Large intestine (tissue), 3 donors: ENCODE measurements around the gene IGFALS. TPM values are rescaled to one million over a fixed set of nuclear protein-coding genes. Genes with fewer than 3 reads are reported as not detected.
A peak's percentile ranks its signal among the peaks of the same experiment; 100 is the strongest.

Experiments used
- DNase-seq, 2 donors: peaks; one replicate each; pipeline versions ENCODE4 v3.0.0 to v3.0.0-alpha.2; 2013
- H3K27ac ChIP-seq: one replicate; pipeline ENCODE4 v1.5.1; 2013; ENCODE audit warnings: low read length
- H3K27me3 ChIP-seq: 2 replicates; pipeline ENCODE4 v1.6.1; 2013; ENCODE audit warnings: low read length; ENCODE audit not compliant: control insufficient read depth, insufficient read depth
- H3K36me3 ChIP-seq: 2 replicates; pipeline ENCODE4 v1.6.1; 2013; ENCODE audit warnings: low read length; ENCODE audit not compliant: control insufficient read depth, insufficient read depth
- H3K4me1 ChIP-seq: one replicate; pipeline ENCODE4 v1.6.1; 2013; ENCODE audit warnings: low read length; ENCODE audit not compliant: control insufficient read depth, insufficient read depth
- H3K4me3 ChIP-seq: one replicate; pipeline ENCODE4 v1.5.1; 2013; ENCODE audit warnings: low read length
- H3K9me3 ChIP-seq: one replicate; pipeline ENCODE4 v1.6.1; 2013; ENCODE audit warnings: mild to moderate bottlenecking, low read depth, low read length, moderate library complexity; ENCODE audit not compliant: control insufficient read depth
- WGBS: methylation state at CpG from one replicate; pipeline ENCODE4 v1.1.5; 2013; ENCODE audit warnings: low lambda C conversion rate; ENCODE audit not compliant: insufficient coverage; 5-methylcytosine and 5-hydroxymethylcytosine counted together
- polyA plus RNA-seq: library from polyadenylated mRNA; unstranded; fragments of 120-200 nt; gene quantifications from one replicate; pipeline ENCODE4 v1.2.1, GENCODE V29; 2013

IGFALS gene
- polyA plus RNA-seq, 1 donor, result 8.3 TPM

GRCh38 chr16:1825864-1826690 is 32.6 kb upstream of the IGFALS start:
- Histone ChIP-seq H3K27ac (peak overlapping the region; percentile 53), H3K36me3 (peaks cover 16% of the 10 kb centered on the region), H3K4me3 (peak overlapping the region; percentile 42), H3K27me3 (no peaks in the 10 kb centered on the region), H3K4me1 (peaks cover 16% of the 10 kb centered on the region), H3K9me3 (no peaks in the 10 kb centered on the region)
- no CpG with 5 or more reads among the region's 96 CpGs for WGBS
- DNase-seq, result peak; percentile 60 to 87

GRCh38 chr16:1825381-1825863 is 31.9 kb upstream of the IGFALS start:
- no peak for DNase-seq
- H3K36me3 ChIP-seq, result peaks cover 23% of the 10 kb centered on the region
- H3K4me1 ChIP-seq, result peaks cover 14% of the 10 kb centered on the region
- H3K4me3 ChIP-seq, result peak overlapping the region; percentile 42
- peak overlapping the region; percentile 53 for H3K27ac ChIP-seq
- H3K27me3 ChIP-seq, result no peaks in the 10 kb centered on the region
- WGBS, result no CpG with 5 or more reads among the region's 15 CpGs
- H3K9me3 ChIP-seq, result no peaks in the 10 kb centered on the region

GRCh38 chr16:1823821-1824220 is 30.3 kb upstream of the IGFALS start:
- DNase-seq, result peak; percentile 63 to 64
- no peak overlapping the region for H3K4me3 ChIP-seq
- H3K27ac ChIP-seq, result no peak overlapping the region
- peaks cover 39% of the 10 kb centered on the region for H3K36me3 ChIP-seq
- H3K4me1 ChIP-seq, result peaks cover 11% of the 10 kb centered on the region
- H3K9me3 ChIP-seq, result no peaks in the 10 kb centered on the region
- 100% methylated on average over 1 of the region's 9 CpGs for WGBS
- H3K27me3 ChIP-seq, result no peaks in the 10 kb centered on the region

- no peaks in the 10 kb centered on the region for H3K9me3 ChIP-seq
- no peak for DNase-seq
- H3K27ac ChIP-seq, result no peak overlapping the region
- WGBS, result no CpG with 5 or more reads among the region's 16 CpGs
- H3K27me3 ChIP-seq, result no peaks in the 10 kb centered on the region
- no peak overlapping the region for H3K4me3 ChIP-seq
- H3K4me1 ChIP-seq, result peaks cover 11% of the 10 kb centered on the region
- H3K36me3 ChIP-seq, result peaks cover 48% of the 10 kb centered on the region
Observed at GRCh38 chr16:1822801-1823200, 29.3 kb upstream of the IGFALS start.

- no peak for DNase-seq
- no peak overlapping the region for H3K4me3 ChIP-seq
- no peaks in the 10 kb centered on the region for H3K9me3 ChIP-seq
- peaks cover 11% of the 10 kb centered on the region for H3K4me1 ChIP-seq
- H3K27me3 ChIP-seq, result no peaks in the 10 kb centered on the region
- no CpG with 5 or more reads among the region's 24 CpGs for WGBS
- no peak overlapping the region for H3K27ac ChIP-seq
- H3K36me3 ChIP-seq, result peaks cover 55% of the 10 kb centered on the region
Observed at GRCh38 chr16:1821861-1822611, 28.5 kb upstream of the IGFALS start.

- peaks cover 11% of the 10 kb centered on the region for H3K4me1 ChIP-seq
- DNase-seq, result no peak
- no CpG with 5 or more reads among the region's 12 CpGs for WGBS
- no peak overlapping the region for H3K27ac ChIP-seq
- no peaks in the 10 kb centered on the region for H3K27me3 ChIP-seq
- no peak overlapping the region for H3K4me3 ChIP-seq
- peaks cover 65% of the 10 kb centered on the region for H3K36me3 ChIP-seq
- no peaks in the 10 kb centered on the region for H3K9me3 ChIP-seq
Observed at GRCh38 chr16:1820946-1821290, 27.4 kb upstream of the IGFALS start.

- Histone ChIP-seq H3K36me3 (peaks cover 68% of the 10 kb centered on the region), H3K9me3 (no peaks in the 10 kb centered on the region), H3K4me1 (peaks cover 8% of the 10 kb centered on the region), H3K4me3 (no peak overlapping the region), H3K27ac (no peak overlapping the region), H3K27me3 (no peaks in the 10 kb centered on the region)
- DNase-seq, result no peak
- WGBS, result no CpG with 5 or more reads among the region's 25 CpGs
Observed at GRCh38 chr16:1820096-1820945, 26.8 kb upstream of the IGFALS start.

- H3K9me3 ChIP-seq, result no peaks in the 10 kb centered on the region
- no peaks in the 10 kb centered on the region for H3K27me3 ChIP-seq
- H3K4me3 ChIP-seq, result no peak overlapping the region
- peaks cover 71% of the 10 kb centered on the region for H3K36me3 ChIP-seq
- no peak overlapping the region for H3K27ac ChIP-seq
- WGBS, result no CpG with 5 or more reads among the region's 15 CpGs
- H3K4me1 ChIP-seq, result peaks cover 5% of the 10 kb centered on the region
- no peak for DNase-seq
Observed at GRCh38 chr16:1819611-1820010, 26.1 kb upstream of the IGFALS start.

- H3K4me3 ChIP-seq, result no peak overlapping the region
- no peak overlapping the region for H3K27ac ChIP-seq
- no CpG with 5 or more reads among the region's 35 CpGs for WGBS
- no peaks in the 10 kb centered on the region for H3K9me3 ChIP-seq
- H3K4me1 ChIP-seq, result no peaks in the 10 kb centered on the region
- DNase-seq, result no peak
- no peaks in the 10 kb centered on the region for H3K27me3 ChIP-seq
- H3K36me3 ChIP-seq, result peaks cover 71% of the 10 kb centered on the region
Observed at GRCh38 chr16:1818873-1819525, 25.5 kb upstream of the IGFALS start.
